ENCODE results near the gene ARRDC1.
A peak's percentile ranks its signal among the peaks of the same experiment; 100 is the strongest.

The ARRDC1 gene

GRCh38 chr9:137613738-137614523 is 8.4 kb downstream of the ARRDC1 start:
- Histone ChIP-seq H3K36me3 (ENCODE audit: control insufficient read depth in 2 of 2, insufficient read depth in 1 of 2, low read length in 2 of 2) (peaks cover 0 to 38% of the 10 kb centered on the region in 2 experiments; a peak in 1 of 3 replicates), H3K4me3 (ENCODE audit: low read depth, low read length) (no peak overlapping the region), H3K27ac (ENCODE audit: extremely low read depth, low read depth, low read length) (0 out of 2 replicates have a peak overlapping the region, but pooled peaks have one; percentile 6), H3K9me3 (ENCODE audit: control insufficient read depth, insufficient read depth, low read depth, low read length) (no peaks in the 10 kb centered on the region), H3K4me1 (ENCODE audit: control insufficient read depth, insufficient read depth, low read length) (peaks cover 6% of the 10 kb centered on the region; the same call in 1 of the 2 replicates)
- ChIA-PET POLR2A (interaction anchor here (0.7 to 1.0 kb wide), 3 partner anchors 9 to 22 kb away, joined by 3 to 5 read pairs (median 4); partner anchors contain the start of gene ARRDC1), CTCF (interaction anchor here (0.8 to 3.0 kb wide), 2 partner anchors 32 to 86 kb away, joined by 3 to 16 read pairs; no protein-coding TSS in a partner anchor)
- TF ChIP-seq ZNF571 (tag by site-specific recombination; IDR thresholded peaks at IDR 0.05) (no peak), ZNF19 (tag by site-specific recombination; IDR thresholded peaks at IDR 0.05; ENCODE audit: low read depth) (no peak), HIC1 (tag by site-specific recombination; IDR thresholded peaks at IDR 0.05) (0 out of 2 replicates have a peak, but pooled peaks have one; percentile 17), ZNF621 (tag by site-specific recombination; IDR thresholded peaks at IDR 0.05) (no peak)

- POLR2A ChIA-PET = interaction anchor here (1.1 to 1.6 kb wide), 4 partner anchors 10 to 35 kb away, joined by 3 to 7 read pairs (median 4); partner anchors contain the start of genes ARRDC1 and ZMYND19
- peaks cover 6% of the 10 kb centered on the region; the same call in 1 of the 2 replicates for H3K4me1 ChIP-seq (ENCODE audit: control insufficient read depth, insufficient read depth, low read length)
- TF ChIP-seq ZNF664 (tag by site-specific recombination; IDR thresholded peaks at IDR 0.05) (no peak), ZNF112 (tag by site-specific recombination; IDR thresholded peaks at IDR 0.05) (no peak), ZNF548 (tag by site-specific recombination; IDR thresholded peaks at IDR 0.05) (no peak), SCRT1 (tag by site-specific recombination; IDR thresholded peaks at IDR 0.05; ENCODE audit: borderline replicate concordance) (peak; percentile 51; the same call in 1 of the 2 replicates), YY1 (tag by site-specific recombination; IDR thresholded peaks at IDR 0.05) (no peak), ZNF404 (tag by site-specific recombination; IDR thresholded peaks at IDR 0.05) (no peak), KLF16 (tag by site-specific recombination; IDR thresholded peaks at IDR 0.05) (no peak), SCRT2 (tag by site-specific recombination; IDR thresholded peaks at IDR 0.05) (peak; percentile 85), ZNF24 (tag by site-specific recombination; IDR thresholded peaks at IDR 0.05) (no peak), CTCF (tag by site-specific recombination; IDR thresholded peaks at IDR 0.05) (peak; percentile 28), ZNF354C (tag by site-specific recombination; IDR thresholded peaks at IDR 0.05; ENCODE audit: borderline replicate concordance, low read depth) (no peak), ZNF76 (tag by site-specific recombination; IDR thresholded peaks at IDR 0.05; ENCODE audit: borderline replicate concordance, low read depth) (no peak), HOXA7 (CRISPR knock-in tag; IDR thresholded peaks at IDR 0.05; ENCODE audit: borderline replicate concordance) (no peak), ZSCAN4 (tag by site-specific recombination; IDR thresholded peaks at IDR 0.05) (no peak), ZSCAN18 (tag by site-specific recombination; IDR thresholded peaks at IDR 0.05) (no peak), KLF9 (tag by site-specific recombination; IDR thresholded peaks at IDR 0.05; ENCODE audit: low read depth) (no peak), AEBP2 (tag by site-specific recombination; IDR thresholded peaks at IDR 0.05; ENCODE audit: borderline replicate concordance) (no peak), ZNF16 (tag by site-specific recombination; IDR thresholded peaks at IDR 0.05; ENCODE audit: low read depth) (no peak)
- CTCF ChIA-PET = interaction anchor here (3.0 kb wide), 1 partner anchor 33 kb away, joined by 16 read pairs; no protein-coding TSS in a partner anchor
- no peaks in the 10 kb centered on the region for H3K9me3 ChIP-seq (ENCODE audit: control insufficient read depth, insufficient read depth, low read depth, low read length)
- no peak overlapping the region for H3K27ac ChIP-seq (ENCODE audit: extremely low read depth, low read depth, low read length)
- no peak overlapping the region for H3K4me3 ChIP-seq (ENCODE audit: low read depth, low read length)
- peaks cover 0 to 38% of the 10 kb centered on the region in 2 experiments; a peak in 1 of 3 replicates for H3K36me3 ChIP-seq (ENCODE audit: control insufficient read depth in 2 of 2, insufficient read depth in 1 of 2, low read length in 2 of 2)
Observed at GRCh38 chr9:137614631-137615386, 9.3 kb downstream of the ARRDC1 start.
